Measurements from ENCODE around the gene DSG3.

DSG3 gene

DNA sequence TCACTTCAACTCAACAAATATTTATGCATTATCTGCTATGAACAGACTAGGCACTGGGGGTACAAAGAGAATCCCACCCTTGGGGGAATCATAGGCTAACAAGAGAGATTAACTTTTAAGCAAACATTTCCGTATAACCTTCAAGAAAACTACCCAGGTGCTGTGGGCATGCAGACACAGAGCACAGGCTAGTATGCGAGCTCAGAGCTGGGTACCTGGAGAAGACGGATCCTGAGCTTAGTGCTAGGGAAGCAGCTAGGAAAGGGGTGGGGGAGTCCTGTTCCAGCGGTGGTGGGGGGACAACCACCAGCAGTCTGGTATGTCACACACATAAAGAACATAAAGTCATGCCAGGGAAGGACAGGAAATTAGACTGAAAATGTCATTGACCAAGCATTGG, 17.5 kb upstream of the DSG3 start:
- no peak for DNase-seq (ENCODE audit: low read depth)

DNA sequence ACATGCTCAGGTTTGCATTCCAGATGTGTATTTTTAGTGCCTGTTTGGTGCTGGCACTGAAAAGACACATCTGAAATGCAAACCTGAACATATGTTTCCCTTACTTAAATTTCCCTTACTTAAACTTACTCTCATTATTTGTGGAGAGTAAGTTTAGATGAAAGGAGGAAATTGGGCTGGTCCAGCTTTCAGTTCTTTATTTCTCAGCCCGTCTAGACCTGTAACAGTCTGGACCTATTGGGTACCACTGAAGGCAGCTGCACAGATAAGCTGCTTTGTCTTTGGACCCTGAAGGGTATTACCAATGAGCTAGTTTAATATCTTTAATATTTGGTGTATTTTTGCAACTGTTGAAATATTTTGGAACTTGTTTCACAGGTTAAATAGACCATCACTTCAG, 17.0 kb upstream of the DSG3 start:
- DNase-seq (ENCODE audit: low read depth), result no peak

DNA sequence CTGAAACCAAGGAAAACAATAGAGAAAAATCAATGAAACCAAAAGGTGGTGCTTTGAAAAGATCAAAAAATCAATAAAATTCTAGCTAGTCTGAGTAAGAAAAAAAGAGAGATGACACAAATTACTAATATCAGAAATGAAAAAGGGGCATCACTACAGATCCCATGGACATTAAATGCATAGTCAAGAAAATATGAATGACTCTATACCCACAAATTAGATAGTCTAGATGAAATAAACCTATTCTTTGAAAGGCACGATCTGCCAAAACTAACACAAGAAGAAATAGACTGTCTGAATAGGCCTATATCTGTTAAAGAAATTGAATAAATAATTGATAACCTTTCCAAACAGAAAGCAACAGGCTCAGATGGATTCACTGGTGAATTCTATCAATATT, 15.2 kb upstream of the DSG3 start:
- DNase-seq (ENCODE audit: low read depth), result no peak

DNA sequence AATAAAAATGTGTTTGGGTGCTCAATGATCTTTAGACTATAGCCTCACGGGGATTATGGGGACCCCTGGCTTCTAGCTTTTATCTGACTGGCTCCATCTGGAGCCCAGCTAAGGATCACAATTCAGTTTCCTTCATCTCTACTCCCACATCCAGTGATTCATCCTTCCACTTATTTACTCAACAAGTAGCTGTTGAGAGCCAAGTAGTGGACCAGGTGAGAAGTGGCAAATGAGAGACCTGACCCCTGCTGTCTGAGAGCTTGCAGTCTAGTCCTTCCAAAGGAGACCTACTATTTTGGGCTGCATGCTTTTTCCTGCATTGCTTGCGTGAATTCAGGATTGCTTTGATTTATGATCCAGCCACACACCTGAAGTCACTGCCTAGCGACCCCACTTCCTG, 10.7 kb upstream of the DSG3 start:
- DNase-seq (ENCODE audit: low read depth), result no peak

DNA sequence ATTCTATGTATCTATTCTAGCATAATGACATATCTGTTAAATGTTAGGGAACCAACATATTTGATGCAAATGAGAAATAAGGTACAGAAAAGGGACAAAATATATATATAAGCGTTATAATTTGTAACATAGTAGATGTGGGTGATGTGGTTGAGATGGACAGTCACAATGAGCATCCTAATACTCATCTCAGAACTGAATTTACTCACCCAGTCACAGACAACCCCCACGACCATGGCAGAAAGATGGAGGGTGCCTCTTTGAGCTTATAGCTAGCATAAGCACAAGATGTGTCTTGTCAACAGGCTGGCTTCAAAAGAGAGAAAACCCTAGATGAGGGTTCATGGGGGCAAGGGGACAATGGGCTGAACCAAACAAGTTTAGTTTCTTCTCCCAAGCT, 9.1 kb upstream of the DSG3 start:
- DNase-seq (ENCODE audit: low read depth), result no peak

DNA sequence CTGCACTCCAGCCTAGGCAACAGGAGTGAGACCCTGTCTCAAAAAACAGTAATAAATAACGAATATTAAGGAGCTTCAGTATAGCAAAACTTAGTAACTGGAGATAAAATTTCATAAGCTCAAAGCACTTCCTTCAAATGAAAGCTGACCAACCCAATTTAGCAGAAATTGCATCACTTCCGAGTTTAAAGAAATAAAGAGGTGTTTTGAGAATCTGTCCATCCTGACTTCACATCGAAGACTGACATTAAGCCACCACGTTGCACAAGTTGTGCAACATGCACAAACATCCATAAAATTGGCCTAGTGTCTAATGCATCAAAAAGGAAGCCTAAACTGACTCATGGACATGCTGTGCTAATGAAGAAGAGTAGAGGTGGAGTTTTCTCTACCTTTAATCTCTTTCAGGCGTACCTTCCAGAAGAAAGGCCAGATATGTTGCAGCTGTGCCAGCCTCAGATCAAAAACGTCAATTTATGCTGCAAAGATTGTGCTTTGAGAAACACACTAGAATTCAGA, 7.7 kb upstream of the DSG3 start:
- no peak for DNase-seq (ENCODE audit: low read depth)

DNA sequence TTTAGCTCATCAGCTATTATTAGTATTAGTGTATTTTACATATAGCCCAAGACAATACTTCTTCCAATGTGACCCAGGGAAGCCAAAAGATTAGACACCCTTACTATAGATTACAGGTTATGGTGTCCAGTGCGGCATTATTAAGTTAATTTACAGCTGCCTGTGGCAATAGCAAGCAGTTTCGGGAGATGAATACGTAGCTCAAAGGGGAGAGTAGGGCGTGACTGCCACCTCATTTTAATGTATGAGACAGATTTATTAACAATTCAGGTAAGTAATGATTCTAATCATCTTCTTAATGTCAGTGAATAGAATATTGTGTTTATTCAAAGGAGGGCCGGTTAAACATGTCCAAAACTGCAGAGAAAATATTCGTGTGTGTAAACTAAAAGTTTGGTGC, 6.8 kb upstream of the DSG3 start:
- no peak for DNase-seq (ENCODE audit: low read depth)

DNA sequence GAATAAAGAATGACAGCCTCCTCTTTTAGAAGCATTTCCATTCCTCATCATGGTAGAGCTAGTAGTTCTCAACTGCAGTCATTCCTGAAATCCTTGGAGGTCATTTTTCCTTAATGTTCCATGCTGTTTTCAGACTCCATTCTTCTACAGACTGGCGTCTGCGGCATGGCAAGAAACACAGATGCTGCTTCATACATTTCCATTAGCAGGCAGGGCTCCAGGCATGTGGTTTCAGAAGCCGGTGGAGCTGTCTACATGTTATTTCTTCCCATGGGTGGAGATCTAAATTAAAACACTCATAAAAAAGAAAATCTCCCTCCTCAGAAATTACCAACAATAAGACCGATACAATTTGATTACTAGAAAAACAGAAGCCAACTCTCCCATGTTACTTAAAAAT, 6.0 kb upstream of the DSG3 start:
- no peak for DNase-seq (ENCODE audit: low read depth)

DNA sequence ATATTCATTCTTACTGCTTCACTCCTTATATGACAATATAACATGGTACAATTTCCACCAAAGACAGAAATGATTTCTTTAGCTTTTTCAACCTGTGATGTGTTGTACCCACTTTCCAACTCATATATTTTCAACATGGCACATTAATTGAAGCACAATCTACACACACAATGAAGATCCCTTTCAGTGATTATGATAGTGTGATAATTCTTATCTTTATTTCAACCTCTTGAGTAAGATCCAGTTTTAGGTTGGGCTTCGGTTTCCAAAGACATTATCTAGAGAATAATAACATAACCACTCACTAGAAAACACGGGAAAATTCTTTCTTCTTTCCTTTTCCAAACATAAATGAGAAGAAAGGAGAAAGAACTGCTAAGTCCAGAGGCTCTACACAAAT, 3.4 kb upstream of the DSG3 start:
- no peak for DNase-seq (ENCODE audit: low read depth)

DNA sequence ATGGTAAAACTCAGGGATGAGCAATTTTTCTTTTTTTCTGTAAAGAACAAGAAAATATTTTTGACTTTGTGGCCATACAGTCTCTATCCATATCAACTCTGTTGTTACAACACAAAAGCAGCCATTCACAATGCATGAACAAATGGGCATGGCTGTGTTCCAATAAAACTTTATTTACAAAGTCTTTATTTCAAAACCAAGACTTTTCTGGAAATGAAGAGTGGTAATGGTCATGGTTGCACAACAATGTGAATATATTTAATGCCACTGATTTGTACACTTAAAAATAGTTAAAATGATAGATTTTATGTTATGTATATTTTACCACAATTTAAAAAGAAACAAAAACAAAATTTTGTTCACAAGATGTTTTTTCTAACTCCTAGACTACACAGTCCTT, 1.6 kb upstream of the DSG3 start:
- no peak for DNase-seq (ENCODE audit: low read depth)

DNA sequence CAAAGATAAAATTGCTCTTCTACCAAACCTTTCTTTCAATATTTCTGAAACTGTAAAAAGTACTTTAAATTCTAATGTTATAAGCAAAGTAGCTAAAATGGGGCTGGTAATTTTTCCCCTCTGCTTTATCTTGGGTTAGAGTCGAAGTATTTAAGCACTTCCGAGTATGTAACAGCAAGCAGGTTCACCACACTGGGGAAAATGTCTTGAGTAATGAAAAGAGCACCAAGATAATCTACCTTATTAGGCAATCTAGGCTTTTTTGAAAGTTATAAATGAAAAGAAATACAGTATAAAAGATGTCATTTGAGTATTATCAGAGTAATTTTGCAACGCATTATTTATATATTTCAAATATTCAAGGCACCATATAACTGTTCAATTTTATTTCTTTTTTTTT, 687 bp upstream of the DSG3 start:
- no peak for DNase-seq (ENCODE audit: low read depth)

DNA sequence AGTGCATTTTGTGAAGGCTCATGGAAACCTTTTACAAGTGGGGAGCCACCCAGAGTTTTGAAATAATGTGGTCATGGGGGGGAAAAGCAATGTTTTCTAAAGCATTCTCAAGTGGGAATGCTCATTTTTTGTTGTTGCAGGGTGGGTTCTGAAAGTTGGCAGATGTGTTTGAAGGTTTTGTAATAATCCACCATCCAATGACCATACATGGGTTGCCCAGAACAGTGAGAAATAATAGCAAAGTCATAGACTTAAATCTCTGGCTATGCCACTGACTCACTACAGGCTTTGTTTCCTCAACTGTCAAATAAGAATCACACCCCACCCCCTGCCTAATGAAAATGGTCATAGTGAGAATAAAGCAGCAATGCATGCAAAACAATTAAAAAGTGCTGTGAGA, 2.9 kb downstream of the DSG3 start:
- DNase-seq (ENCODE audit: low read depth), result no peak

DNA sequence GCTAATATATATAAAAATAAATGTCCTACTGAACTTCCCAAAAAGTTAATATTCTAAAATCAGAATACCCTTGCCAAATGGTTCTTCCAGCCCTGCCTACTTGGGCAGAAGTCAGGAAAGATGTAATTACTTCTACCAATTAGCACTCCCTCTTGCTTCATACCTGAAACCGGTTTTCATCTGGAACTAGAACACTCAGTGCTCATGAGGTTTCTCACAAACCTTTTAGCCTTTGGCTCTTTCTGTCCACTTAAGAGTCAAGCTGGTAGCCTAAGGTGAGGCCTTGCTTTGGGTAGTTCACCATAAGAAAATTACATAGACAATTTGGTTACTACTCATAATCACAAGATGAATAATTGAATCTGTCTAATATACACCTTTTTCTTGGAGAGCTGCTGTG, 4.1 kb downstream of the DSG3 start:
- DNase-seq (ENCODE audit: low read depth), result no peak

DNA sequence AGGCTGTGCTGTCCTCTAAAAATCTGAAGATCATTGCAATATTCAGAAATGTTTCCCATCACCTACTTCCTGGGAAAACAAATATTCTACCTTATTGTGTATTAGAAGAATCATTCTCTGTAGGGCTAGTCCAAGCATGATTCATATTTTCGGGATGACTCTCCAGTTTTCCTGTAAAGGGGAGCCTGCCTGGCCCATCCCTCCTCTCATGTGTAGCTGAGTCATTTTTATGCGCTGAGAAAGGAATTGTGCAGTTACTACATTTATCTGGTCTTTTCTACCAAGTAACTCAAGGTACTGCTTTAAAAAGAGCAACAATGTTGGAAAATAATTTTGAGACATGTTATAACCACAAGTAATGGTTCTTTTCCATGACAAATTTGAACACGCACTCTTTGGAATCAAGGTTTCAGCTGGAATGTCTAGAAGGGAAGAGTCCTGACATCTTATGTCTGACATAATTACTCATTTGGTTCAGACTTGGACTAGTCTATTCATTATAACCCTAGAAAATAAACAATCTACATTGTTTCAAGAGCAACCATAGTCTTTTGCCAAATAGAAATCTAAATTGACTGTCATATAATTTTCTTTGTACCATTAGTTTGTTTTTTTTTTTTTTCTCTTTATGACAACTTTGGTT, 6.6 kb downstream of the DSG3 start:
- DNase-seq (ENCODE audit: low read depth), result no peak

DNA sequence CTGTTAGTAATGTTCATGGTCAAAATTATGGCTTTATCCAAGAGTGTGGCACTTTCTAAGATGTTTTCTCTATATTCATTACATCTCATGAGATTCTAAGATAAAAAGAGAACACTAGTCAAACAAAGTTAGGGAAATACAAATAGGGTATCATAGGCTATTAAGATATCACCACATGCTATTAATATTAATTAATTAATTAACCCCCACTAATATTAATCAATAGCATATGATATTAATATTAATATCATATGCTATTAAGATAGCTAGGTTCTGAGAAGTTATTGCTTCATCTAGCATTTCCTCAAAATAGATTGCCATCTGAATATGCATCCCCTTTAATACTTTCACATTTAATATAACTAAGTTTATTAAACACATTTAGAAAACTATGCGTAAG, 22.1 kb downstream of the DSG3 start:
- no peak for DNase-seq (ENCODE audit: low read depth)

DNA sequence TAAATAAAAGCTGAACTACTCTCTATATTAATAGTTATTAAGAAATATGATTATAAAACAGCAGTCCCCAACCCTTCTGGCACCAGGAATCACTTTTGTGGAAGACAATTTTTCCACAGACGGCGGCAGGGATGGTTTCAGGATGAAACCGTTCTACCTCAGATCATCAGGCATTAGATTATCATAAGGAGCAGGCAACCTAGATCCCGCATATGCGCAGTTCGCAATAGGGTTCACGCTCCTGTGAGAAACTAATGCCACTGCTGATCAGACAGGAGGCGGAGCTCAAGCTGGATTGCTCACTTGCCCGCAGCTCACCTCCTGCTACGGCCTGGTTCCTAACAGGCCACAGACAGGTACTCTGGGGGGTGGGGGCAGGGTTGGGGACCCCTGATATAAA, 31.1 kb downstream of the DSG3 start:
- DNase-seq (ENCODE audit: low read depth), result no peak

DNA sequence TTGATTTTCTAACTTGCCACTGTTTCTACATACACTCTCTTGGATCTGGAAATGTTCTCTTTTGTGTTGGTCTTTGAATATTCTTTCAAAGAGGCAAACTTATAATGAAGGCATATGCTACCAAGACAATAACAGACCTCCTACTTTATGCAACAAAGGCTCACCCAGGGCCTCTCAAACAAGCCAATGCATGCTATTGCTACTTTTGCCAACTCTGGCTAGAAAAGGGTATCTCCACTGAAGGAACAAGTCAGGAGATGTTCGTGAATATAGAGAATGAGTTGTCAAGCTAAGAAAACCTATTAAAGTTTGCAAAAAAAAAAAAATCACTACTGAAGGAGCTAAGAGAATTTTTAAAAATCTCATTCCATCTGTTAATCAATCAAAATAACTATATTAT, 34.5 kb downstream of the DSG3 start:
- DNase-seq (ENCODE audit: low read depth), result no peak

DNA sequence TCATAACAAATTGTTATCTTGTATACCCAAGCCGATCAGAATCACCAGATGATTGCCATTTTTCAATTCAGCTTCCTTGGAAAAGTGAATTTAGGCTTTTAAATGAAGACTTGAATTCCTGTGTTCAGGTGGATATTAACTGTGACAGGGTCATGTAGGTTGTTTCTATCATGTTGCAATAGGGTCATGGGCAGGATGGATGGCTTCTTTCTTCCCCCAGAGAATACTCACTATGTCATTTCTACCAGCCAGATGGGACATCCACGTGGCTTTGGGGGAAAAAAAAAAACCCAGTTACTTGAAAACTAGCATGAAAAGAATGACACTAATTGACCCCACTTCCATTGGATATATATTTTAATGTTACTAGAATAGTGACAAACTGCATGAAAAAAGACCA, 35.9 kb downstream of the DSG3 start:
- DNase-seq (ENCODE audit: low read depth), result no peak

DNA sequence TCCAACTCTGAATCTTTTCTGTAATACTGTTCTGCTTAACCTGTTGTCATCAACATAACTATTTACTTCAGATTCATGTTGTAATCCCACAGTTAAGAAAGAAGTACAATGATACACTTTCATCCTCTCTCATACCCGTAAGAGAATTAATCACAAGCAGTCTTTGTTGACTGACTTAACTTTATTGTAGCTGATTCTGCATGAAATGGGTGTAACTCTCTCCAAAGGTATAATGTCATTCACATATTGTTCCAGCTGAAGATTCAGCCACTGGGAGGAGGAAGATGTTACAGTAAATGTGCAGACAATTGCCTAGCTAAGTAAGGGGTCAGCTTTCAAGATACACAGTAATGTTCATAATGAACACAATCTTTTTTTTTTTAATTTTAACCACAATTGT, 36.9 kb downstream of the DSG3 start:
- no peak for DNase-seq (ENCODE audit: low read depth)

DNA sequence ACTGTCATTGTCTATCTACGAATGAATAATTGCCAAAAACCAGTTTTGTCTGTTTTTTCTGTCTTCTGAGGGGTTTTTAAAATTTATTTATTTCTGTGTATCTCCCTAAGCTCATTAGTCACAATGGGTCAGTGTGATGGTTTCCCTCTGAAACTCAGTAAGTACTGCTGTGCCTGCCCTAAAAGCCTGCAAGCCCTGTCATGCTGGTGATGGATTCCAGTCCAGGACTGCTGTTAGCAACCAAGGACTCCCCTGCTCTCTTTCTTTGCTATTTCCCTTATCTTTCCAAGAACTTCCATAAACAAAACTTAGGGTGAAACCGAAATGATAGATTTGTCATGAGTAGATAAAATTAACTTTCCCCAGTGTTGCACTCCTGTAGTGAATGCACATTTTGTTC, 38.6 kb downstream of the DSG3 start:
- DNase-seq (ENCODE audit: low read depth), result no peak

DNA sequence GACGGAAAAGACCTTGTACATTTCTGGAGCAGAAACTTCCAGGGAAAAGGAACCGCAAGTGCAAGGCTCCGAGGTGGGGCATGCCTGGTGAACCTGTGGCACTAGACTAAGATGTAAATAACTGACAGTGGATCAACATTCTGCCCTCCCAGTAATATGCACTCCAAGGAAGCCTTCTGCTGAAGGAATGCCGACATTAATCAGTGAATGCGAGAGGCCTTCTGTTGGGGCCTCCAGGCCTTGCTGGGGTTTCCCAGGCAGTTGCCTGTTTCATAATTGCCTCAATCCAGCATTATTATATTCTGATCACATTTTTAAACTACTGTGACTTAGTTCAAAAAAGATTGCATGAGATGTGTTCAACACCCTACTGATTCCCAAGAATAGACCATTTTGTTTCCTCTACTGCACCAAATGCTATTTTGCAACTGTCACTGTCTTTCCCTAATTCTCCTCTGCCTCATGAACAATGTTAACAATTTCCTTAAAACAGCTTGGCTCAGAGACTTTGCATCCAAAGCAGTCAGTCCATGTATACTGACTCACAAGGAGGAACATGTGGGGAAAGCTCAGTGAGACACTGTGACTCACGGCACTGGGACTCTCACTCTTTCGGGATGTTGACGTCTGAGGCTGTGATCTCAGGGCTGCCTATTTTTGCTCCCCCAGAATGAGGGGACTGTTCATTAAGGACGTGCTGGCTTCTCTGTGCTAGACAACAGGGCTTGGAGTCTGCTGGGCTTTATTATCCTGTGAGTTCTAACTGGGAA, 39.9 kb downstream of the DSG3 start:
- no peak for DNase-seq (ENCODE audit: low read depth)

DNA sequence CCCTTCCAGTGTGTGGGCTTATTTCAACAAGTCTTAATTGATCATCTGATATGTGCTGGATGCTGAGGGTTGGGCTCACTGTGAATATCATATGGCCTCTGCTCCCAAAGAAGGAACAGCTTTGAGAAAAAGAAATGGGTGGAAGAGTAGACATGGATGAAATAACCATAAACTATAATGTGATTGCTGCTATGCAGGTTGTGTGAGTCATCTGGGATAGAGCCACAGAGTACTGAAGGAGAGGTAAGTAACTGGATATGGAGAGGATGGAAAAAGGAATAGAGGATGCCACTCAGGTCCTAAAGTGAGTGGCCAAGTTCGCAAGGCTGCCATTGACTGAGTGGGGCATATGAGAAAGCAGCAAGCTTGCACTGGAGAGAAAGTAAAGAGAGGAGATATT, 41.8 kb downstream of the DSG3 start:
- no peak for DNase-seq (ENCODE audit: low read depth)

DNA sequence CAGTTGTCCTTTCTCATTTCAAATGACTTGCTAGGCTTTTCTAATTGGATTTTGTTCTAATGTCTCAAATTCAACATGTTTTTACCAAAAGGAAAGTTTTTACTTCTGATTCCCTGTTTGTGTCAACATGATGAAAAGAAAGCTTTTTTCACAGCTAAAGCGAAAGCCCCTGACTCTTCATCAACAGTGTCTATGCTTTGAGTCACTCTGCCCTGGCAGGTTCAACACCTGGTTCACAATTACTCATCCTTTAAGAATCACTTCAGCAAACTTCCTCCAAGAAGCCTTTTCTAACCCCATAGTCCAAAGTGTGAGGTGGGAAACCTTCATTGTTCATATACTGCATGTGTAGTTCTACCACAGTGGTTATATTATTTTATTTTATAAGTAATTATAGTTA, 42.8 kb downstream of the DSG3 start:
- no peak for DNase-seq (ENCODE audit: low read depth)

DNA sequence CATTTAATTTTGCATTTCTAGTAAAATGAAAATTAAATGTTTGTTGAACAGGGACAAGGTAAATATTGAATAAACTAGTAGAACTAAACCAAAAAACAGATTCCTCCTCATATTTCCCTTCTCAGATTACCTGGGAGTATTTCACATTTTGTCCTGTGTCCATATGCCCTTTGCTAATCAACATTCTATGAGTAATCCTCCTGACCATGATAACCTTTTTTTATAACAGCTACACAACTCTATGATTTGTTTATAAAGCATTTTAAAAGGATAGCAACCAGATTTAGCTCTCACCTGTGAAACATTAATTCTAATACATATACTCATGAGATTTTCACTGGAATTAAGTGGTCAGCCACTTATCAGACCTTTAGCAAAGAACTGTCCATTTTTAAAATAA, 43.3 kb downstream of the DSG3 start:
- DNase-seq (ENCODE audit: low read depth), result no peak
